GM19238 (cell line): Measurements from ENCODE around the gene RNF144B.
"Not testable (repeated sequence)": the region's sequence is repeated elsewhere in the genome, so short reads cannot be mapped to it uniquely, and the experiment has no call there.

ENCODE experiments used
- DNase-seq: peaks from one replicate; pipeline ENCODE4 v3.0.0; 2011; ENCODE audit warnings: low spot score; ENCODE audit not compliant: insufficient read length

RNF144B gene

DNA sequence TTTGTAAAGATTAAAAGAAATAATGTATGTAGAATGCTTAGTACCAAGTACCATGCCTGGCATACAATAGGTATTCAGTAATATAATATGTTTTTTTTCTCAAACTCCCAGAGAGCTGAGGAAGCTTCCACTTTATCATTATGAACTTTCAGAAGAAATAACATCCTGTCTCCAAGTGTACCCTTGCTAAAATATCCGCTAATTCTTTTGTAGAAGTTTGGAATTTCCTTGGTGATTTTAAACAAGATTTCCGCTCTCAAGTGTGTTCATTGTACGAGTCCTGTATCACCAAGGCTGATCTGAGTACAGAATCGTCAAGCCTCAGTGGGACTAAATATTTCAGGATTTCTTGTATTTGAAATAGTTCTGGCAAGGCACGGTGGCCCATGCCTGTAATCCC is 16.1 kb upstream of the RNF144B start:
- DNase-seq, result no peak

DNA sequence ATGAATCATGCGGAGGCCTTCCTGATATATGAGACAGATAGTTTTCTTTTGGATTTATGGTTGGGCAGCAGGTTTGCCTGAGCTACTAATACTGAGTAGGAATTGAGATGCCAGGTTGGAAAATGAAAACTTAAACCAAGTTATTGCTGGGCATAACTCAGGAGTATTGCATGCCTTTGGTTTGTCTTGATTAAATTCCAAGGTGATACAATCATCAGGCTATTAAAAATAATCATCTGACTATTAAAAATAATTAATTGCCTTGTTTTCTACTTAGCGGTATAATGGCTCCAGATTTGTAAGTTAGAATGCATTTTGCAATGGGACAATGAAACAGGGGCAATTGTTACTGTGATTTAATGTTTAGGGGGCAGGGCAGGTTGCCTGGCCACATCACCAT is 15.5 kb upstream of the RNF144B start:
- no peak for DNase-seq

DNA sequence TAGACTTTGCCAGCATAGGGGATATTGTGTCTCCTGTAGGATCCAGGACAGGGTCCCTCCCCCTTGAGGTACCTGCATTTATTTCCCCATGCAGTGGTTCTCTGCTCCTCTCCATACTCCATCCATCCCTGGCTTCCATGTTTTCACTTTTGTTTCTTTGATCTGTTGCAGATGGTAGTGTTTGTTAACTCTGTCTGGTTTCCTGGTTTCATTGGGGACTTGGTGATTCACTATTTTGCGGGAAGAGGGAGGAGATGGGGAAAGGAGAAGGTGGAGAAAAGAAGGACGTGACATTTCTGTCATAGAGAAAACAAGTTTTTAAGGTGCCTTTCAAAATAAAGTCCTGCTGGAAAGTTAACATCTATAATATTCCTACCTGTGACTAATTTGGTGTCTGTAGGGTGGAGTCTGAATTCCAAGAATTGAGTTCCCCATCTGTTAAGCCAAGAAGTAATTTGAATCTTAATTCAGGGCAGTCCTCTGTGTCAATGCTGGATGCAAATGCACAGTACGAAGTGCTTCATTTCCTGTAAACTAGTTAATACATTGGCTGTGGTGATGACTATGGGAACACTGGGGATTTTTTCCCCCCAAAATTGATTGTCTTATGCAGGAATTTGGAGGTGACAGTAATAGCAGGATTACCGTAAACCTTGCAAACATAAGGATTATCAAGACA is 6.9 kb upstream of the RNF144B start:
- DNase-seq, result no peak

DNA sequence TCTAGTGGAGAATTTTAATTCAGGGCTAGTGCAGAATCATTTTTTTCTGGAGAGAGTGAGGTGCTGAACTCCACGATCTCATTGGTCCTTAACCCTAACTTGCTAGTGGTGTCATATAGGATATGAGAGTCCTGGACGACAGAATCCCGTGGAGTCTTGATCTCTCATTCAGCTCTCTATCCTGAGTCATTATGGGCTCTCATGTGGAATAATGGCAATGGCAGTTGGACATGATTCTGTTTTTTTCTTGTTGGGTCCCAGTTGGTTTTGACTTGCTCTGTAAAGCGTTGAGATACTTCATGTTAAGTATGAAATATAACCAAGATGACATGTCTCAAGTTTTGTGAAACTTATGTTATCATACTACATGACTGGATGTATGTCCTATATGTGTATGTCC is 6.3 kb upstream of the RNF144B start:
- DNase-seq, result no peak

DNA sequence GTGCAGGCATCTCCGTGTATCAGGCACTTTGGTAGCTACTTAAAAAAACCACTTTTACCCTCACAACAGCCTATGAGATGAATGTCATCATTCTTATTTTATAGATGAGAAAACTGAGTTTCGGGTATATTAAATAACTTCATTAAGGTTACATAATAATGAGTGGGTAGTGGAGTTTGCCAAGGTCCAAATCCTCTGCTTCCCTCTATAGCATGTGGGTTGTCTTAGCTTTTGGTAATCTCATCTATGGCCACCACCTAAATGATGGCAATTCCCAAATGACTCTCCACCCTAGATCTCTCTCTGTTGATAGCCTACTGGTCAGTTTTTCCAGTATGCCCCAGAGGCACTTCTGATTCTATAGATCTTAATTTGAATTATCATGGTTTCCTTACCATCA is 3.7 kb upstream of the RNF144B start:
- DNase-seq, result no peak

DNA sequence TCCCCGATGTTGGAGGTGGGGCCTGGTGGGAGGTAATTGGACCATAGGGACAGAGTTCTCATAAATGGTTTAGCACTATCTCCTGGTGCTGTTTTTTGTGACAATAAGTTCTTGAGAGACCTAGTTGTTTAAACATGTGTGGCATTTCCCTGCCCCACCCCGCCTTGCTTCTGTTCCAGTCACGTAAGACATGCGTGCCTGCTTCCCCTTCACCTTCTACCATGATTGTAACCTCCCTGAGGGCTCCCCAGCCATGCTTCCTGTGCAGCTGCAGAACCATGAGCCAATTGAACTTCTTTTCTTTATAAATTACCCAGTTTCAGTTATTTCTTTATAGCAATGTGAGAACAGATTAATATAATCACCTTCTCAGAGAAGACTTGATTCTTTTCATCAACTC is 2.5 kb upstream of the RNF144B start:
- no peak for DNase-seq

DNA sequence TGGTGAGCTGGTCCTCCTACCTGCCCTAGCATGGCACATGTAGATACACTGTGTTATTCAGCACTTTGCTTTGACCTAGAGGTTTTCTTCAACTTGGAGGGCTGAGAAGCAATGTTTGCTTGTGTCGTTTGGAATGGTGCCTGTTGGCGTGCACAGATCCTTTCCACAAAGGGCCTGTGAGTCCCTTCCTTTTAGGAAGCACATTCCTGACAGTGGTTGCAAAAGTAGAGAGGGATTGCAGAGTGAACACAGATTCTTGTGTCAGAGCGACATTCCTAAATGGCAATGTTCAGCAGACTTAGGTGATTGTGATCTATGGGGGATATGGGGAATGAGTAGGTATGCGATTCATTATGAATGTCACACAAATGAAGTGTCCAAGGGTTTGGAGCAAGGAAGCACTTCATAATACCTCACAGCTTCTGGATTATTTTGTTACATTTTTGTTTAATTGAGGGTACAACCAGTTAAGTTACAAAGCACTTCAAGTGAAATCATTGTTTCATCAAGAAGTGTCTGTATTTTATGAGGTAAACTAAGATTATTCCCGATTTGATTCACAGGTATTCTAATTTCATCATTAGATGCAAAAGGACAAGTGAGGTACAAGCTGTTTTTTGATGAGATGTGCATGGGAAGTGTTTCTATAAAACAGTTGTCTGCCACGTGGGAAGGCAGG is 713 bp upstream of the RNF144B start:
- DNase-seq, result no peak

DNA sequence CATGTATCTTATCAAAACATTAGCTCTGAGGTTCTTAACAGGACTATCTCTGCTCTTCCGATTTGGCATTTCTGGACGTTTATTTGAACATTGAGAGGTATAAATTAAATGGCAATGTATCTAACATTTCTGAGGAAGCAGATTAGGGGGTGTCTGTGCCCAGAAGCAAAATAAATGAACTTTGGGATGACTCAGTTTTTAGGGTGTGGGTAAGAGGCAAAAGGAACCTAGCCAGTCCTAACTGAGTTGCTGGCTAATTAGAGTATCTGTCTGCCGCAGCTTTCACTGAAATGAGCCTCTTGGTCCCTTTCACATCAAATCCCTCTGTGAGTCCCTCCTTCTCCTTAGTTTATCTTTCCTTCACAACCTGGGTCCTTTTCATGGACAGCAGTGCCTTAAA is 1.1 kb downstream of the RNF144B start:
- no peak for DNase-seq

DNA sequence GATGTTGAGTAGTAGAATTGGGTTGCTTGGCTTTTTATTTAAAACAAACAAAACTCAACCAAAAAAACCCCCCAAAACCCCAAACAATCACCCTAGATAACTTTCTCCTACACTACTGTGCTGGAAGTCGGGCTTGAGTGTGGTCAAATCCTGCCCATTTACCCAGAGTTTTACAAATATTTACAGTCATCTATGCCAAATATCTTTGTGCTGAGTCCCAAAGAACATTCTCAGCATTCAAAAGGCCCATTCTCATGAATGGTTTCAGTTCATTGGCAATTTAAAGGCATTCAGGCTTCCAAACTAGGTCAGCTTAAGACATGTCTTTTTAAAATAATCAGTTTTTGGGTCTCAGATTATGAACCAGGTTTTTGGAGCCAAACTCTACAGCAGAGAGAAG is 1.8 kb downstream of the RNF144B start:
- DNase-seq, result no peak

DNA sequence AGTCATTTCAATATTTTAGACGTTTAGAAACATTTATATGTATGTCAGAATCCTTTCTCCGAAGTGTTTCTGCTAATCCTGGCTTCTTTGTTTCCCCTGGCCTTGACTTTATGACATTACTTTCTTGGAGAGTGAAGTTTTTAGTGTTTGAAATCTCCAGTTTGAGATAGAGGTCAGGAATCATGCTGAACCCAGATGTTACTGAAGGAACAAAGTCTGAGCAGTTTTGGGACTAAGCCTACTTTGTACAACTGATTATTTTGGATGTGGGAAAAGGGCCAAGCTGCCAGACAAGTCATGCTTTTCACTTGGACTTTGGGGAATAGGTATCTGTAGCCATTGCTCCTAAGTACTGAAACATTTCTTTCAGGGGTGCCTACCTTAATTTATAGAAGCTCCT is 2.3 kb downstream of the RNF144B start:
- no peak for DNase-seq

DNA sequence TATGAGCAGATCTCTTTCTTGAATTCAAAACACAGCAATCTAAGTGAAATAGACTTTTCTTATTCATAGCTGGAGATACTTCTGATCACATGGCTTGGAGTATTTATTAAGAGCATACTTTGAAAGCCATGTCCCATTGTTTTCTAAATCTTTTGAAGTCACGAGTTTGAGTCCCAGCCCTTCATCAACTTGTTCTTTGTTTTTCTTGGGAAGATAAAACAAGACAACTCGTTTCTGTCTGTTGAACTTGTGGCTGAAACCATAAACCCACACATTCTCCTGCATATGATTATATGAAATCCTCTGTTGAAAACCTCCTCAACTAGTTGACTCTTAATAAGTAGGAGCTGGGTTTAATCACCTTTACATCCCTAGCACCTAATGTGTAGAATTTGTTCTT is 3.3 kb downstream of the RNF144B start:
- no peak for DNase-seq

DNA sequence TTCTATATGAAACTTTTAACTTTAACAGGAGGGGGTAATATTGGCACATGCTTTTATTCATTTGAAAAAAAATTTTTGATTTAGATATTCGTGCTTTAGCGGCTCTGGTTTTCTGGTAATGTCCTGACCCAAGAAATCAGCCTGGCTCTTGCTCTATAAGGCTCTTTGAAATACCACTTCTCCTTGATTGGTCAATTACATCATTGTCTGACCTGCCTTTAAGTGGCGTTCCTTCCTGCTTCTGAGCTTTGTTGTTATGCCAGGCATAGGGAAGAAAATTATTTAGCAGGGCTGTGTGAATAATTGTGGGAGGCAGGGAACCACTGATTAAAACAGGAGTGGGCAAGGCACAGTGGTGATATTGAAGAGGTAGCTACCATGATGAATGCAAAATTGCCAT is 3.9 kb downstream of the RNF144B start:
- no peak for DNase-seq

DNA sequence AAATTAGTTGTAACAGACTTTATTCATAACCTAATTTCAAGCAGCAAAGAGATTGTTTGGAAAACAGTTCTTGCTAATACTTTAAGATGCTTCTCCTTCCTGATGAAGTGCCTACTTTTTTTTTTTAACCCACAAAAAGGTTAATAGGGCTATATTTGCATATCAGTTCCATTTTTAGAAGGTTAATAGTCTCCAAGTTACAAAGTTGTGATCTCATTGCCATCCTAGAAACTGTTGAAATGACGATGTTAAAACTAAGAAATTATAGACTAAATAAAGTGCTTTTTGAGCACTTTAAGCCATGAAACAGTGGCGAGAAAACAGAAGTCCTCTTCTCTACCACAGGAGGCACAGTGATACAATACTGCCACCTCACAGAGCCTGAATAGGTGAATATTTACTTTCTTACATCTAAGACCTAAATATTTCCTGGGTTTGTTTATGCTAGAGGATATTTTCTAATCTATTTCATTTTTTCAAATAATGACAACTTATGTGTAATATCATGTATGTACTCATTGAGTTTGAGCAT is 5.3 kb downstream of the RNF144B start:
- no peak for DNase-seq

DNA sequence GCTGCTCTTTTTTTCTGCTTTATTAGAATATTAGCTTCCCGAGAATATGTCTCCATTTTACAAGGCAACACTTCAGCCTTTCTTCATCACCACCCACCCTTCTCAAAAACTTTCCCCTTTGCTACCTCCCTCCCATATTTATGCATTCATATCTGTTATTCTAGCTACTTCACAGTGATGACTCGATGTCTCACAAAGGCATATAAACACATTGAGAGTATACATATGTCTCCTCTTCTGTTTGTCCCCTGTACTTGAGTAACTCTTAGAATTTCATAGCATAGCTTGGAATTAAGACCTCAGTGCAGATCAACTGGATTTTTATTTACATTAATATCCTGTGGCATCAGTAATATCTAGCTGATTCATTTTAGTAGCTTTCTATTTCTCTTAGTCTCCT is 6.5 kb downstream of the RNF144B start:
- no peak for DNase-seq

DNA sequence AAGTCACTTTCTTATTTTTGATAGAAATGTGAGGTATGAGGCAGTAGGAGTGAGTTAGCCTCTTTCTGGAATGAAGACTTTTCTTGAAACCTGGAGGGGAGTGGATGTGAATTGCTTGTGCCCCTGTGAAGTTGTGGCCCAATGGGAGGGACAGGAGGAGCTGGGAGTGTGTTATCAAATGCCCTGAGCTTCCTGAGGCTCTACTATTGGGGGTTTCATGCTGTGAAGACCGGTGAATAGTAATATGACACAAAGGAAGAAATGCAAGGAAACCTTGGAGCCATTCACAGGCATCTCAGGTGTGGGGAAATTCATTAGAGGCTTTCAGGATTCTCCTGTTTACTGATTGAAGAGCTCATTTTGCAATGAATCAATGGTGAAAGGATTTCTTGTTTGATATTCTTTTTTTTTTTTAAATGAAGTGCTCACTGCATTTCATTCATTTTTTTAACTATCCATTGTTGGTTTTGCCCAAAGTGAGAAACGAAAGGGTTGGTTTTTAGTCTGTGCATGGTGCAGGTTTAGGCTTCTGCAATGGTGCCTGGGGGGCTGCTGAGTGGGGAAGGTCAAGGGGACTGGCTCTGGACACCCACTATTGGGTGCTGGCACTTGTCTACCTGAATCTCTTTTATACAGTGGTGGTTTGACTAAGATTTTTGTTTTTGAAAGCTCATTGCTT is 8.2 kb downstream of the RNF144B start:
- DNase-seq, result no peak

DNA sequence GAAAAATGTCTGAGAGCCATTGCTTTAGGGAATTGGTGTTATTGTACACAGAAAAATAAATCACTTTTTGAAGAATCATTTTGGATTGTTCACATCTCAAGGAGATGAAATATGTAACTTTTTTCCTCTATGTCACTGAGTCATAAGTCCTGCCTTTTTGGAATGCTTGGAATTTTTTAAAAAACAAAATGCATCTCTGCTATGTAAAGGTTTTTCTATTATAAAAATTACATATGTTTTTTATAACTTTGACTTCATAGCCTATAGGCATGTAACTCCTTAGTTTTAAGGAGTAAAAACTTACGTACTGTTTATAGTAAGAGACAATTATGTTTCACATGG is 8.7 kb downstream of the RNF144B start:
- DNase-seq, result no peak

DNA sequence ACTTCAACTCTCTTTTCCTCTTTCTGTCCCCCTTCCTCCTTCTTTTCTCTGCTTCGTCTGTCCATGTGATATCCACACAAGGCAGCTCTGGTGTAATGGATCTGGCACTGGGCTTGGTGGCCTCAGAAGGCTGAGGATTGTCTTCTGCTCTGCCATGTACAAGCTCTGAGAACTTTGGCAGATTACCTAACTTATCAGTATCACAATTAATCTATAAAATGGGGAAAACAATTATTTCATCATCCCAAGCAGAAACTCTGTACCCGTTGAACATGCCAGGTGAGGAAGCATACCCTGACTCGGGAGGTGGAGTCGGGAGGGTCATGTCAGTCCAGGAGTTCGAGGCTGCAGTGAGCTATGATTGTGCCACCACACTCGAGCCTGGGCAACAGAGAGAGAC is 10.6 kb downstream of the RNF144B start:
- no peak for DNase-seq

DNA sequence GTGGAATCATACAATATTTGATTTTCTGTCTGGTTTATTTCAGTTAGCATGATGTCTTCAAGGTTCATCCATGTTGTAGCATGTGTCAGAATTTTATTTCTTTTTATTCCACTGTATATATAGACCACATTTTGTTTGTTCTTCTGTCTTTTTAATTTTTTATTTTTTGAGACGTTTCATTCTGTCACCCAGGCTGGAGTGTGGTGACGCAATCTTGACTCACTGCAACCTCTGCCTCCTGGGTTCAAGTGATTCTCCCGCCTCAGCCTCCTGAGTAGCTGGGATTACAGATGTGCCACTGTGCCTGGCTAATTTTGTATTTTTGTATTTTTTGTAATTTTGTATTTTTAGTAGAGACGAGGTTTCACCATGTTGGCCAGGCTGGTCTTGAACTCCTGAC is 11.1 kb downstream of the RNF144B start:
- not testable (repeated sequence) for DNase-seq

DNA sequence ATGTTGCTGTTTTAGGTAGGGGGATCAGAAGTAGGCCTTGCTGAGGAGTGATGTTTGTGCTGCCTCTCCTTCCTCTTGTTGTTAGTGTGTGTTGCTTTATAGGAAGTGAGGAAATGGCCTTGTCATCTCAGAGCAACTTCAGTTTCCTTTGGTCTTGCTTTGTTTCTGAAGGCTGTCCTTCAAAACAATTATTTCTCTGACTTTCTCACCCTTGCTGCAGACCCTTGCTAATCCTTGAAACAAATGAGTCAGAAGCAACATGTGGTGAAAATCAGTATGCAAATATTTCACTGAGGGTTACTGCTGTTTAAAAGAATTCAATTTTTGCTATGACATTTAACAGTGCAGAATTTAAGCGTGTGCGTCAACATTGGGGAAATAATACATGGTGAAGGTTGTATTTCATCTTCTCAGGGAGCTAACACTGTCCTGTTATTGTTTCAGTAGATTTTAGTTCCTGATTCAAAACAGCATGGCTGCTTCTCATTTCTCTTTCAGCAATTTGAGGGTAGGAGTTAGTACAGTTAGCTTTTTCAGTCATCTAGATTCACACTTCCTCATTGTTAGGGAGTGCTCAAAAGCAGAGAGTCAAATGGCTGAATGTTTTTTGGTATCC is 13.8 kb downstream of the RNF144B start:
- DNase-seq, result no peak

DNA sequence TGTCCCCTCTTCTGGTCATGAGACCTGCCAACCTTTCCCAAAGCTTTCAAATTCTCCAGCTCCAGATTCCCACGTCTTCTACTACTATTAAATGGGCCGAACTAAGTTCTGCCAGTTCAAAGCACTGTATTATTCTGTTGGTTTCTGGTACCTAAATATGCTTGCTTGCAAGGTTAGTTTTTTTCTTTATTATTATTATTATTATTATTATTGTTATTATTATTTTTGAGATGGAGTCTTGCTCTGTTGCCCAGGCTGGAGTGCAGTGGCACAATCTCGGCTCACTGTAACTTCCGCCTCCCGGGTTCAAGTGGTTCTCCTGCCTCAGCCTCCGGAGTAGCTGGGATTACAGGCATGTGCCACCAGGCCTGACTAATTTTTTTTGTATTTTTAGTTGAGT is 17.8 kb downstream of the RNF144B start:
- not testable (repeated sequence) for DNase-seq

DNA sequence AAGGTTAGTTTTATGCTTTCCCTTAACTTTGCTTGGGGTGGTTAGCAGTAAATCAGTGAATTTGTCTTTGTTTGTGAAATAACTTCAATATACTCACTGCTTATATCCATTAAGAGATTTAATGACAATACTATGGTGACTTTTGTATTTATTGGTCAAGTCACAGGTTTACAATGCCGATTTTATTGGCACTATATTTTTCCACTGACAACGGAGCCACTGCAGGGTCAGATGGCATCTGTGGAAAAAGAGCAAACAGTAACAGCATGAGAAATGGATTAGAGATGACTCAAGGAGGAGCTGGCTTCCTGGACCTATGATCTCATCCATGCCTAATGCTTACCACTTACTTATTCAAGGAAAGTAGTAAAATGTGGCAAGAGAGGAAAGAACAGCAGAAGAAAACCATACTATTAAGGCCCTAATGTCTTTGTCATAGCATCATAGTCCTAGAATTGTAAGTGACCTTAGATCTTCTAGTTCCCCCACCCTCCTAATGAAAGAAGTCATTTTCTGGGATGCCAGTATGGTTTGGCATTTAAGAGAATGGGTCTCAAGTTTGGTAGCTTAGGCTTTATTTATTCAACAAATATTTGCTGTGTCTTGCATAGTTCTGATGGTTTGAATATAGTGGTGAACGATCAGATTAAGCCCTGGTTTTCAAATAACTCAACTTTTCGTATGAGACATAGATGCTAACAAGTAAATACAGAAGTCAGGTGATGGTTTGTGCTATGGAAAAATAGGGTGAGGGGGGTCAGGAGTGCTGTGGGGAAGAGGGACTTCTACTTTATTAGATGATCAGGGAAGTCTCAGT is 18.5 kb downstream of the RNF144B start:
- DNase-seq, result no peak
